ENCODE measurements around the gene IGF2R.
"Not testable (repeated sequence)": the region's sequence is repeated elsewhere in the genome, so short reads cannot be mapped to it uniquely, and the experiment has no call there.

Gene IGF2R

GRCh38 chr6:159963111-159963510, 5.8 kb upstream of the IGF2R start:
- H3K27ac ChIP-seq: no peak overlapping the region
- TF ChIP-seq, protein P1, sequence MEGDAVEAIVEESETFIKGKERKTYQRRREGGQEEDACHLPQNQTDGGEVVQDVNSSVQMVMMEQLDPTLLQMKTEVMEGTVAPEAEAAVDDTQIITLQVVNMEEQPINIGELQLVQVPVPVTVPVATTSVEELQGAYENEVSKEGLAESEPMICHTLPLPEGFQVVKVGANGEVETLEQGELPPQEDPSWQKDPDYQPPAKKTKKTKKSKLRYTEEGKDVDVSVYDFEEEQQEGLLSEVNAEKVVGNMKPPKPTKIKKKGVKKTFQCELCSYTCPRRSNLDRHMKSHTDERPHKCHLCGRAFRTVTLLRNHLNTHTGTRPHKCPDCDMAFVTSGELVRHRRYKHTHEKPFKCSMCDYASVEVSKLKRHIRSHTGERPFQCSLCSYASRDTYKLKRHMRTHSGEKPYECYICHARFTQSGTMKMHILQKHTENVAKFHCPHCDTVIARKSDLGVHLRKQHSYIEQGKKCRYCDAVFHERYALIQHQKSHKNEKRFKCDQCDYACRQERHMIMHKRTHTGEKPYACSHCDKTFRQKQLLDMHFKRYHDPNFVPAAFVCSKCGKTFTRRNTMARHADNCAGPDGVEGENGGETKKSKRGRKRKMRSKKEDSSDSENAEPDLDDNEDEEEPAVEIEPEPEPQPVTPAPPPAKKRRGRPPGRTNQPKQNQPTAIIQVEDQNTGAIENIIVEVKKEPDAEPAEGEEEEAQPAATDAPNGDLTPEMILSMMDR (conservative IDR thresholded peaks at IDR 0.05): no peak

GRCh38 chr6:159964046-159964445, 4.8 kb upstream of the IGF2R start:
- TF ChIP-seq, protein P1 (conservative IDR thresholded peaks at IDR 0.05): no peak
- no peak overlapping the region for H3K27ac ChIP-seq

DNA sequence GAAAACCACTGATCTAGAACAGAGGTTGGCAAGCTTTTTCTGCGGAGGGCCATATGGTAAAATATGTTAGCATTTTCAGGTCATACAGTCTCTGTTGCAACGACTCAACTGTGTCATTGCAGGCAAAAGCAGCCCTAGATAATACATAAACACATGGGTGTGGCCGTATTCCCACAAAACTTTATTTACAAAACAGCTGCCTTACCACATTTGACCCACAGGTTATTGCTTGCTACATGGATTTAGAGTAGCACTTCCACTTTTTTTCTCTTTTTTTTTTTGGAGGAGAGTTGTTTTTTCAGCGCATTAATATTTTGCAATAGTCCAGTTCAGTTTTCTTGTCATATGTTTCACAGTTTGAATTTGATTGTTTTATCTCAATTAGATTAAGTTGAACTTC, 2.5 kb upstream of the IGF2R start:
- H3K27ac ChIP-seq: no peak overlapping the region
- TF ChIP-seq, protein P1 (conservative IDR thresholded peaks at IDR 0.05): no peak

GRCh38 chr6:159966981-159967380, 1.9 kb upstream of the IGF2R start:
- TF ChIP-seq, protein P1 (conservative IDR thresholded peaks at IDR 0.05): no peak
- no peak overlapping the region for H3K27ac ChIP-seq

DNA sequence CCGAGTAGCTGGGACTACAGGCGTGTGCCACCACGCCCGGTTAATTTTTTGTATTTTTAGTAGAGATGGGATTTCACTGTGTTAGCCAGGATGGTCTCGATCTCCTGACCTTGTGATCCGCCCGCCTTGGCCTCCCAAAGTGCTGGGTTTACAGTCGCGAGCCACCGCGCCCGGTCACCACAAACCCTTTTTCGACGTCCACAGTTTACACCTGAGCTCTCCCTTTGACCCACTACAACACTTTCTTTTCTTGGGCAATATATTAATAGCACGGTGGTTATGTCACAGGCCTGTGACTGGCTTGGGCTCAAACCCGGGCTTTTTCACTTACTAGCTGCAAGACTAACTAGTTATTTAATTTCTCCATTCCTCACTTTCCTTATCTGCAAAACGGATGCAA, 1.3 kb upstream of the IGF2R start:
- H3K27ac ChIP-seq: not testable (repeated sequence)

- TF ChIP-seq, protein P1 (conservative IDR thresholded peaks at IDR 0.05): no peak; the same call in 1 of the 2 replicates
Observed at GRCh38 chr6:159969204-159969912, 476 bp downstream of the IGF2R start.

DNA sequence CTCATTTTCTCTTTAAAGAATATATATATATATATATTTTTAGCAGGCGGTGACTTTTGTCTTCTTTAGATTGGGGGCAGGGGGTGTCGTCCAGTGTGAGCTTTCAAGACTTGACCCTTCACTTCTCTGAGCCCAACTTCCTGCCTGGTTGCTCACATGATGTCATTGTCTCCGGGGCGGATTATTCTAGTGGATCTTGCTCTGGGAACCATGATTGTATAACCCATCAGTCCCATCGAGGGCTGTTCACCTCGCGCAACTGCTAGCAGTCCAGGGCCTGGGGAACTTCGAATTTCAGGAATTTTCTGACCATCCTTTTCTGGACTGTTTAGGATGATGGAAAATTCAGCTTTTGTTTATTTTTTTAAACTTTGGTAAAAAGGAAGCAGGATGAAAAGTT, 1.0 kb downstream of the IGF2R start:
- TF ChIP-seq, protein P1 (conservative IDR thresholded peaks at IDR 0.05): no peak
- peak overlapping the region; percentile 86 for H3K27ac ChIP-seq

More at GRCh38 chr6:159969204-159969912, 476 bp downstream of the IGF2R start:
- H3K27ac ChIP-seq: peak overlapping the region; percentile 86

DNA sequence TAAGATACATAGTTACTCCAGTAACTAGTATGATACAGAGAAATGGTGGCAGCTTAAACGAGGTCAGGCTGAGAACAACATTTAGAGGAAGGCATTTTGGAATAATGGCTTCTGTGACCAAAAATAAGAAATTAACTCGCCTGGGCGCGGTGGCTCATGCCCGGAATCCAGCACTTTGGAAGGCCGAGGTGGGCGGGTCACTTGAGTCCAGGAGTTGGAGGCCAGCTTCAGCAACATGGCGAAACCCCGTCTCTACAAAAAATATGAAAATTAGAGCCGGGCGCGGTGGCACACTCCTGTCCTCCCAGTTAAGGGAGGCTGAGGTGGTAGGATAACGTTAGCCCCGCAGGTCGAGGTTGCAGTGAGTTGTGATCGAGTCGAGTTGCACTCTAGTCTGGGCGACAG, 1.8 kb downstream of the IGF2R start:
- TF ChIP-seq, protein P1 (conservative IDR thresholded peaks at IDR 0.05): no peak
- H3K27ac ChIP-seq: no peak overlapping the region
